Lower lobe of right lung (tissue), 2 donors: ENCODE measurements around the gene CASZ1. TPM values are rescaled to one million over a fixed set of nuclear protein-coding genes. Genes with fewer than 3 reads are reported as not detected.

ENCODE experiments used
- ATAC-seq, 2 donors: fragments of 200-7000 bp; cut with Tn5 transposase; one replicate each; pipeline ENCODE4 v1.9.1; 2020 to 2022; ENCODE audit warnings: mild to moderate bottlenecking in 2 of 2, moderate library complexity in 2 of 2
- DNase-seq: peaks from one replicate; pipeline ENCODE4 v3.0.0-alpha.2; 2020
- H3K27ac ChIP-seq: fragments of 200-600 bp; one replicate; pipeline ENCODE4 v1.8.0; 2022
- H3K27me3 ChIP-seq: fragments of 200-600 bp; one replicate; pipeline ENCODE4 v1.8.0; 2022; ENCODE audit warnings: low read depth
- H3K36me3 ChIP-seq: fragments of 200-600 bp; one replicate; pipeline ENCODE4 v1.8.0; 2022; ENCODE audit warnings: mild to moderate bottlenecking
- H3K4me1 ChIP-seq: fragments of 200-600 bp; one replicate; pipeline ENCODE4 v1.8.0; 2022
- H3K4me3 ChIP-seq: fragments of 200-600 bp; one replicate; pipeline ENCODE4 v1.8.0; 2022; ENCODE audit warnings: mild to moderate bottlenecking
- H3K9me3 ChIP-seq: fragments of 200-600 bp; one replicate; pipeline ENCODE4 v1.8.0; 2022
- intact Hi-C: fragments of 100-400 bp; cut with DNase I; formaldehyde crosslinking; loops from one replicate; pipeline ENCODE4 v1.11.0; 2022
- total RNA-seq: library from RNA; stranded (reverse); fragmentation: NEBNext Ultra II Directional; extraction: Animal tissue kit (Norgen Biotek cat#: 25700); gene quantifications from one replicate; pipeline ENCODE4 v1.2.1, GENCODE V29; 2021
- TF ChIP-seq, protein P1 (sequence below): fragments of 200-600 bp; IDR thresholded peaks from one replicate; pipeline ENCODE4 v1.8.0; 2022; ENCODE audit warnings: antibody characterized with exemption, mild to moderate bottlenecking
- donor health status: DM: no; HTN: yes; CAD: no; lungs with severe emphysema.

The CASZ1 gene
- total RNA-seq, 1 donor from 2014 or later, result 47.5 TPM

GRCh38 chr1:10661453-10661852, 135.0 kb downstream of the CASZ1 start:
- ATAC-seq (no peak), DNase-seq (no peak)
- Histone ChIP-seq H3K4me3 (no peak overlapping the region), H3K9me3 (no peaks in the 10 kb centered on the region), H3K36me3 (peaks cover 51% of the 10 kb centered on the region), H3K27ac (no peak overlapping the region), H3K27me3 (no peaks in the 10 kb centered on the region), H3K4me1 (peaks cover 45% of the 10 kb centered on the region)
- intact Hi-C loops, result no loop called here
- TF ChIP-seq, protein P1, sequence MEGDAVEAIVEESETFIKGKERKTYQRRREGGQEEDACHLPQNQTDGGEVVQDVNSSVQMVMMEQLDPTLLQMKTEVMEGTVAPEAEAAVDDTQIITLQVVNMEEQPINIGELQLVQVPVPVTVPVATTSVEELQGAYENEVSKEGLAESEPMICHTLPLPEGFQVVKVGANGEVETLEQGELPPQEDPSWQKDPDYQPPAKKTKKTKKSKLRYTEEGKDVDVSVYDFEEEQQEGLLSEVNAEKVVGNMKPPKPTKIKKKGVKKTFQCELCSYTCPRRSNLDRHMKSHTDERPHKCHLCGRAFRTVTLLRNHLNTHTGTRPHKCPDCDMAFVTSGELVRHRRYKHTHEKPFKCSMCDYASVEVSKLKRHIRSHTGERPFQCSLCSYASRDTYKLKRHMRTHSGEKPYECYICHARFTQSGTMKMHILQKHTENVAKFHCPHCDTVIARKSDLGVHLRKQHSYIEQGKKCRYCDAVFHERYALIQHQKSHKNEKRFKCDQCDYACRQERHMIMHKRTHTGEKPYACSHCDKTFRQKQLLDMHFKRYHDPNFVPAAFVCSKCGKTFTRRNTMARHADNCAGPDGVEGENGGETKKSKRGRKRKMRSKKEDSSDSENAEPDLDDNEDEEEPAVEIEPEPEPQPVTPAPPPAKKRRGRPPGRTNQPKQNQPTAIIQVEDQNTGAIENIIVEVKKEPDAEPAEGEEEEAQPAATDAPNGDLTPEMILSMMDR, result no peak

GRCh38 chr1:10659646-10660540, 136.6 kb downstream of the CASZ1 start:
- no peak overlapping the region for H3K4me3 ChIP-seq
- DNase-seq (peak; percentile 78), ATAC-seq (peak; percentile 50 to 67)
- H3K27me3 ChIP-seq, result no peaks in the 10 kb centered on the region
- H3K36me3 ChIP-seq, result peaks cover 62% of the 10 kb centered on the region
- H3K4me1 ChIP-seq, result peaks cover 30% of the 10 kb centered on the region
- peak overlapping the region; percentile 36 for H3K27ac ChIP-seq
- TF ChIP-seq, protein P1, result no peak
- intact Hi-C loops, result no loop called here
- no peaks in the 10 kb centered on the region for H3K9me3 ChIP-seq

- H3K4me3 ChIP-seq, result no peak overlapping the region
- TF ChIP-seq, protein P1, result no peak
- no peaks in the 10 kb centered on the region for H3K27me3 ChIP-seq
- no peak overlapping the region for H3K27ac ChIP-seq
- ATAC-seq, result no peak
- H3K36me3 ChIP-seq, result peaks cover 60% of the 10 kb centered on the region
- intact Hi-C loops, result no loop called here
- H3K4me1 ChIP-seq, result peaks cover 23% of the 10 kb centered on the region
- H3K9me3 ChIP-seq, result no peaks in the 10 kb centered on the region
- no peak for DNase-seq
Measured at GRCh38 chr1:10659218-10659617, 137.2 kb downstream of the CASZ1 start.

GRCh38 chr1:10658396-10659066, 137.9 kb downstream of the CASZ1 start:
- intact Hi-C loops, result no loop called here
- ATAC-seq (no peak), DNase-seq (no peak)
- H3K36me3 ChIP-seq, result peaks cover 60% of the 10 kb centered on the region
- no peak overlapping the region for H3K27ac ChIP-seq
- TF ChIP-seq, protein P1, result no peak
- H3K4me3 ChIP-seq, result no peak overlapping the region
- H3K4me1 ChIP-seq, result peaks cover 16% of the 10 kb centered on the region
- no peaks in the 10 kb centered on the region for H3K27me3 ChIP-seq
- H3K9me3 ChIP-seq, result no peaks in the 10 kb centered on the region

DNA sequence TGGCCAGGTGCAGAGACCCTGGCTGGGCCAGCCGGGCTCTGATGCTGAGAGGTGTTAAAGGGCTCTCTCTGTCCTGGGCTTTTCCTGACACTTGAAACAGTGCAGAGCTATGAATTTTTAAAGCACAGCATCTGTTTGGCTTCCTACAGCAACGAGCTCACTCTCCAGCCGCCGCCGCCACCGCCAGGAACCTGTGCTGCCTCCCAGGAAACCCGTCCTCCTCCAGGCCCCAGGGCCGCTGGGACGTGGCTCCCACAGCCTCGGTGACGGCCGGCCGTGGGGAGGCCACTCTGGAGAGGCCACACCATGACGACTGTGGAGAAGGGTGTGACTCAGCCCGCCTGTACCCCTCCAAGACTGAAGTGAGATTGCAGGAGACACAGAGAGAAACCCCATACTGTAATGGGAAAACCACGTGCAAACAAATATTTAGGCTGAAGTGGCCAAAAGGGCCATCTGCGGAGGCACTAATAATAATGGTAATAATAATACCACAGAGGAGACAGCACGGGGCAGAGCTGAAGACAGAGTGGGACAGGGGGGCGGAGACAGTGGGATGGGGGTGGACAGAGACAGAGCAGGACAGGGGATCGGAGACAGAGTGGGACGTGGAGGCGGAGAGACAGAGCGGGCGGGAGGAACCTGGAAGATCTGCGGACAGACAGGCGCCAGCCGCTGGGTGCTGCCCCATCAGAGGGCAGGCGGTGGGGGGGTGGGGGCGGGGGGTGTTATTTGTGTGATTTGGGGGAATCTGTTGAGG, 139.2 kb downstream of the CASZ1 start:
- ATAC-seq (peak; percentile 7 to 40), DNase-seq (no peak)
- Histone ChIP-seq H3K4me1 (peaks cover 16% of the 10 kb centered on the region), H3K27ac (no peak overlapping the region), H3K9me3 (no peaks in the 10 kb centered on the region), H3K4me3 (no peak overlapping the region), H3K27me3 (no peaks in the 10 kb centered on the region), H3K36me3 (peaks cover 73% of the 10 kb centered on the region)
- intact Hi-C loops, result no loop called here
- TF ChIP-seq, protein P1, result no peak
